Measurements from ENCODE around the gene EFEMP1. TPM values are rescaled to one million over a fixed set of nuclear protein-coding genes. Genes with fewer than 3 reads are reported as not detected.

The EFEMP1 gene
- total RNA-seq, 4 donors from 2014 or later: 113 to 253 (median 137) TPM

DNA sequence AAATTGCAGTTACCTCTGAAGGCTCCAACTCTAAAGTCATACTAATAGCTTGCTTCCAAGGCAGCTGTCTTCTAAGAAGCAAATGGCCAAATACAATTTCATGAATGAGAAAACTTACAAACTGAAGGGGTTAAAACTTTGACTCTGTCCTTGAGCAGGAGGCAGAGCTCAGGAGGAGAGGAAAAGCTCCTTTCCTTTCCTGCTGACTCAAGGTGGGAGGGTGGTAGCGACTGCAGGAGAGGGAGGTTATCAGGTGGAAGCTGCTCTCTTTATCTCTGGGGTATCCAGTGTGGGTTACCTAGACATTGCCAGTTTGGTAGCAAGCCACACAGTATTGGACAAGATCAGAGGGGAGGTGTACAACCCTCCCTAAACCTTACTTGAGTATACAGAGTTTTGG, 2.7 kb upstream of the EFEMP1 start:
- Histone ChIP-seq H3K27ac (no peak overlapping the region), H3K9me3 (no peaks in the 10 kb centered on the region)
- 40 to 52% methylated on average over 1 of the region's 1 CpG for WGBS, 2 donors

DNA sequence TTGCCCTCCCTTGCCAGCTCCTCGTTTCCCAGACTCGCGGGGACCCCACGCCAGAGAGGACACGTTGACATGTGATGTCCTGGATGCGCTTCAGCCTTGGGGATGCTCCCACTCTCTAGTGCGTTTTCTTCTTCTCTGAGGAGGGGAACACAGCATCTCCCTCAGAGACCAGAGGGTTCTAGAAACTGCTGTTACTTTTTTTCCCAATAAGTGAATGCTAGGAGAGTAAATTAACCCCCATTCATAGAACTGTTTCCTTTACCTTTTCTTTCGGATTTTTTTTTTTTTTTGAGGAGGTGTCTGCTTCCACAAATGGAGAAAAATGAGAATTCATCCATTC, 370 bp upstream of the EFEMP1 start:
- TF ChIP-seq EP300 (IDR thresholded peaks at IDR 0.05) (no peak), POLR2A (IDR thresholded peaks at IDR 0.05) (no peak)
- TF ChIP-seq, protein P1, sequence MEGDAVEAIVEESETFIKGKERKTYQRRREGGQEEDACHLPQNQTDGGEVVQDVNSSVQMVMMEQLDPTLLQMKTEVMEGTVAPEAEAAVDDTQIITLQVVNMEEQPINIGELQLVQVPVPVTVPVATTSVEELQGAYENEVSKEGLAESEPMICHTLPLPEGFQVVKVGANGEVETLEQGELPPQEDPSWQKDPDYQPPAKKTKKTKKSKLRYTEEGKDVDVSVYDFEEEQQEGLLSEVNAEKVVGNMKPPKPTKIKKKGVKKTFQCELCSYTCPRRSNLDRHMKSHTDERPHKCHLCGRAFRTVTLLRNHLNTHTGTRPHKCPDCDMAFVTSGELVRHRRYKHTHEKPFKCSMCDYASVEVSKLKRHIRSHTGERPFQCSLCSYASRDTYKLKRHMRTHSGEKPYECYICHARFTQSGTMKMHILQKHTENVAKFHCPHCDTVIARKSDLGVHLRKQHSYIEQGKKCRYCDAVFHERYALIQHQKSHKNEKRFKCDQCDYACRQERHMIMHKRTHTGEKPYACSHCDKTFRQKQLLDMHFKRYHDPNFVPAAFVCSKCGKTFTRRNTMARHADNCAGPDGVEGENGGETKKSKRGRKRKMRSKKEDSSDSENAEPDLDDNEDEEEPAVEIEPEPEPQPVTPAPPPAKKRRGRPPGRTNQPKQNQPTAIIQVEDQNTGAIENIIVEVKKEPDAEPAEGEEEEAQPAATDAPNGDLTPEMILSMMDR (IDR thresholded peaks at IDR 0.05): no peak
- Histone ChIP-seq H3K27me3 (peaks cover 0 to 32% of the 10 kb centered on the region in 2 donors), H3K4me1 (peaks cover 0 to 18% (median 2%) of the 10 kb centered on the region in 4 donors), H3K9me3 (no peaks in the 10 kb centered on the region), H3K27ac (peak overlapping the region in 2 of 4 donors; percentile 1 to 77), H3K36me3 (no peaks in the 10 kb centered on the region), H3K4me3 (peak overlapping the region; percentile 52 to 91 (median 58))
- no peak for DNase-seq (ENCODE audit: low spot score in 2 of 2)
- WGBS, 2 donors: 5% methylated on average over 8 of the region's 8 CpGs

More for the DNA sequence above, 2.7 kb upstream of the EFEMP1 start:
- H3K27me3 ChIP-seq: peaks cover 0 to 32% of the 10 kb centered on the region in 2 donors
- H3K36me3 ChIP-seq: no peaks in the 10 kb centered on the region
- no peak overlapping the region for H3K4me3 ChIP-seq
- peaks cover 0 to 18% (median 2%) of the 10 kb centered on the region in 4 donors for H3K4me1 ChIP-seq
- TF ChIP-seq POLR2A (IDR thresholded peaks at IDR 0.05): no peak
- TF ChIP-seq EP300 (IDR thresholded peaks at IDR 0.05): no peak
- TF ChIP-seq, protein P1 (IDR thresholded peaks at IDR 0.05): no peak
- DNase-seq (ENCODE audit: low spot score in 2 of 2): no peak

DNA sequence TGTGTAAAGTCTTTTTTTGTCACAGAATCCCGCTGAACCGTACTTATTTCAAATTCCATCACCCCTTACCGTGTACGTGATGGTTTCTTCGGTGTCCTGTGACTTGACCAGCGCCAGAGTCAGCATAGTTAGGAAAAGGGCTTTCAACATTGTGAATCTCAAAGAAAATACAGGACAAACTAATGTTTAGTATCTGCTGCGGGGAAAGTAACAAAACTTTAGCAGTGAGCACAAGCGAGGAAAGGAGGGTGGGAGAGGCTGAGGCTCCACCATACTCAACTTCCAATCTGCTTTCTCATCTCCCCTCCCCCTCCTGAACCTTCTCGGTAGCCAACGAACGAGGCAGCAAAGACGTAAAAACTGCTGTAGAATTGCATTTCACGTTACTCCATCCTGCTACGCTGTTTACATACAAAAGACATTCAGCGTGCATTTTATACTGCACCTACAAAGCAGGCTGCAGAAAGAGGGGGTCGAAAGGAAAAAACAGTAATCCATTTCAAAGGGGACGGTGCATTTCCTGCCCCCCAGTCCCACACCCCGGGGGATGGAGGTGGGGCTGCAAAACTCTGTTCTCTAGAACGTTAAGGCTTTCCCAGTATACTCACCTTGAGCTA, 1.2 kb downstream of the EFEMP1 start:
- no peak for DNase-seq (ENCODE audit: low spot score in 2 of 2)
- H3K9me3 ChIP-seq: no peaks in the 10 kb centered on the region
- H3K27me3 ChIP-seq: peaks cover 0 to 32% of the 10 kb centered on the region in 2 donors
- H3K27ac ChIP-seq: peak overlapping the region in 1 of 4 donors; percentile 77
- H3K4me3 ChIP-seq: peak overlapping the region; percentile 52 to 91 (median 58)
- whole genome bisulfite sequencing, 2 donors: 12 to 22% methylated on average over 19 of the region's 19 CpGs
- H3K36me3 ChIP-seq: no peaks in the 10 kb centered on the region
- TF ChIP-seq EP300 (IDR thresholded peaks at IDR 0.05) (no peak), POLR2A (IDR thresholded peaks at IDR 0.05) (no peak)
- TF ChIP-seq, protein P1 (IDR thresholded peaks at IDR 0.05): no peak
- H3K4me1 ChIP-seq: peaks cover 0 to 18% (median 2%) of the 10 kb centered on the region in 4 donors

DNA sequence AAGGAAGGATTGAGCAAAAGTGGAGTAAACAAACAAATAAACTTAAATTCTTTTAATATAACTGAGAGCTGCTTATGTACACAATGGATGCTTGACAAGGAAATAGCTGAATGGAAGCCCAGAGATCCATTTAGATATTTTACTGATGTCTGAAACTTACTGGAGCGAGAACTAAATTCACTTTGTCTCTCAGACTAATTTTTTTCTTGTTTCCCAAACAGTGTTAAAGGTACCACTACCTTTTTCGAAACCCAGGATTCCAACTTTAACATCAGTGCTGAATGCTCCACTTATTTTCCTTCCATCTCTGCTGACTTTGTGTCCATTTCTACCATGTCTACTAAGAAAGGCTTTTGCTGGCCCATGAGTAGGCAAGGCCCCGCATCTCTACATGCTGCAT, 4.0 kb downstream of the EFEMP1 start:
- Histone ChIP-seq H3K27ac (no peak overlapping the region), H3K4me1 (peaks cover 0 to 18% (median 2%) of the 10 kb centered on the region in 4 donors), H3K9me3 (no peaks in the 10 kb centered on the region), H3K36me3 (peaks cover 0 to 6% (median 0%) of the 10 kb centered on the region in 3 donors), H3K4me3 (no peak overlapping the region), H3K27me3 (peaks cover 0 to 13% of the 10 kb centered on the region in 2 donors)
- no peak for TF ChIP-seq POLR2A (IDR thresholded peaks at IDR 0.05)
- TF ChIP-seq, protein P1 (IDR thresholded peaks at IDR 0.05): no peak
- no peak for TF ChIP-seq EP300 (IDR thresholded peaks at IDR 0.05)
- 73 to 94% methylated on average over 3 of the region's 3 CpGs for WGBS, 2 donors
- no peak for DNase-seq (ENCODE audit: low spot score in 2 of 2)

DNA sequence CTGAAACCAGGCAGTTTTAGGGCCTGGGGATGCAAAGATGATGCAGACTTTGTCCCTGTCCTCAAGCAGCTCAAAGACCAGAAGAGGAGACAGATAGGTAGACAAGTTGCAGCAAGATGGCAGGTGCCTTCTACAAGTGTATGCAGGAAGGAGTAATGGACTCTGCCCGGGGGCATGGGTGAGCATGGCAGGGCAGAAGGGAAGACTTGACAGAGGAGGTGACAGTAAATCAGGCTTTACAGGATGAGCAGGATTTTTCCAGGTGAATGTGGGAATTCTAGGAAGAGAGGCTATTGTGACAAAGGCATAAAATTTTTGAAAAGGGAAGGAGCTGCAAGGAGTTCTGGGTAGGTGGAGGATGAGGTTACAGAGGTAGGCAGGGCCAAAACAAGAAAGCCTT, 4.7 kb downstream of the EFEMP1 start:
- Histone ChIP-seq H3K27me3 (peaks cover 0 to 9% of the 10 kb centered on the region in 2 donors), H3K27ac (no peak overlapping the region), H3K4me3 (no peak overlapping the region), H3K4me1 (peaks cover 0 to 13% (median 2%) of the 10 kb centered on the region in 4 donors), H3K9me3 (no peaks in the 10 kb centered on the region), H3K36me3 (peaks cover 0 to 6% (median 0%) of the 10 kb centered on the region in 3 donors)
- TF ChIP-seq EP300 (IDR thresholded peaks at IDR 0.05) (no peak), POLR2A (IDR thresholded peaks at IDR 0.05) (no peak)
- TF ChIP-seq, protein P1 (IDR thresholded peaks at IDR 0.05): no peak
- DNase-seq (ENCODE audit: low spot score in 2 of 2): no peak
- 84 to 88% methylated on average over 1 of the region's 1 CpG for WGBS, 2 donors

All from tibial nerve (tissue), 4 donors.